ENCODE measurements around the gene RNF166.

DNA sequence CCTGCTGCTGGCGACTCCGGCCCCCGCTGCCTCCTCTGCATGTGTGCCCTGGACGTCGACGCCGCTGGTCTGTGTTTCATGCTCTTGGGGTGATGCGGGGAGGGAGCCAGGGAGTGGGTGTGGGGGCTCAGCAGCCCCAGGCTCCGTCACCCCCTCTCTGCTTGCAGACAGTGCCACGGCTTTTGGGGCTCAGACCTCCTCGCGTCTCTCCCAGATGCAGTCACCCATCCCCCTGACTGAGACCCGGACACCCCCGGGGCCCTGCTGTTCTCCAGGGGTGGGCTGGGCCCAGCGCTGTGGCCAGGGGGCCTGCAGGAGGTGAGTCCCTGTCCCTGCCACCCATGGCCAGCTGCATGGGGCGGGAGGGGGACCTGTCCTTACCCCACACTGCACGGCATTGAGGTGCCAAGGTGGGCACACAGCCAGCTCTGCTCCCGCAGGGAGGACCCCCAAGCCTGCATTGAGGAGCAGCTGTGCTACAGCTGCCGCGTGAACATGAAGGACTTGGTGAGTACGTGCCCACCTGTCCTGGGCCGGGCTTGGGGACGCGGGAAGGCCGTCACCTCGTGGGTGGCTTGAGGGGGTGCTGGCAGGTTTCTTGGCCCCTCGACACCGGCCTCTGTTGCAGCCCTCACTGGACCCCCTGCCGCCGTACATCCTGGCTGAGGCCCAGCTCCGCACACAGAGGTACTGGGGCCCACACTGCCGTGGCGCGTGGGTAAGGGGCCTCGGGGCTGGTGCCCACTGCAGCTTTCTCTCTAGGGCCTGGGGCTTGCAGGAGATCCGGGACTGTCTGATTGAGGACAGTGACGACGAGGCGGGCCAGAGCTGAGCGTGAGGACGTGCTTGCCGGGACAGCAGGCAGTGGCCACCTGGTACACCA is 8.5 kb upstream of the RNF166 start:
- TF ChIP-seq, protein P1, sequence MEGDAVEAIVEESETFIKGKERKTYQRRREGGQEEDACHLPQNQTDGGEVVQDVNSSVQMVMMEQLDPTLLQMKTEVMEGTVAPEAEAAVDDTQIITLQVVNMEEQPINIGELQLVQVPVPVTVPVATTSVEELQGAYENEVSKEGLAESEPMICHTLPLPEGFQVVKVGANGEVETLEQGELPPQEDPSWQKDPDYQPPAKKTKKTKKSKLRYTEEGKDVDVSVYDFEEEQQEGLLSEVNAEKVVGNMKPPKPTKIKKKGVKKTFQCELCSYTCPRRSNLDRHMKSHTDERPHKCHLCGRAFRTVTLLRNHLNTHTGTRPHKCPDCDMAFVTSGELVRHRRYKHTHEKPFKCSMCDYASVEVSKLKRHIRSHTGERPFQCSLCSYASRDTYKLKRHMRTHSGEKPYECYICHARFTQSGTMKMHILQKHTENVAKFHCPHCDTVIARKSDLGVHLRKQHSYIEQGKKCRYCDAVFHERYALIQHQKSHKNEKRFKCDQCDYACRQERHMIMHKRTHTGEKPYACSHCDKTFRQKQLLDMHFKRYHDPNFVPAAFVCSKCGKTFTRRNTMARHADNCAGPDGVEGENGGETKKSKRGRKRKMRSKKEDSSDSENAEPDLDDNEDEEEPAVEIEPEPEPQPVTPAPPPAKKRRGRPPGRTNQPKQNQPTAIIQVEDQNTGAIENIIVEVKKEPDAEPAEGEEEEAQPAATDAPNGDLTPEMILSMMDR (IDR thresholded peaks at IDR 0.05), result no peak
- TF ChIP-seq, protein P2, sequence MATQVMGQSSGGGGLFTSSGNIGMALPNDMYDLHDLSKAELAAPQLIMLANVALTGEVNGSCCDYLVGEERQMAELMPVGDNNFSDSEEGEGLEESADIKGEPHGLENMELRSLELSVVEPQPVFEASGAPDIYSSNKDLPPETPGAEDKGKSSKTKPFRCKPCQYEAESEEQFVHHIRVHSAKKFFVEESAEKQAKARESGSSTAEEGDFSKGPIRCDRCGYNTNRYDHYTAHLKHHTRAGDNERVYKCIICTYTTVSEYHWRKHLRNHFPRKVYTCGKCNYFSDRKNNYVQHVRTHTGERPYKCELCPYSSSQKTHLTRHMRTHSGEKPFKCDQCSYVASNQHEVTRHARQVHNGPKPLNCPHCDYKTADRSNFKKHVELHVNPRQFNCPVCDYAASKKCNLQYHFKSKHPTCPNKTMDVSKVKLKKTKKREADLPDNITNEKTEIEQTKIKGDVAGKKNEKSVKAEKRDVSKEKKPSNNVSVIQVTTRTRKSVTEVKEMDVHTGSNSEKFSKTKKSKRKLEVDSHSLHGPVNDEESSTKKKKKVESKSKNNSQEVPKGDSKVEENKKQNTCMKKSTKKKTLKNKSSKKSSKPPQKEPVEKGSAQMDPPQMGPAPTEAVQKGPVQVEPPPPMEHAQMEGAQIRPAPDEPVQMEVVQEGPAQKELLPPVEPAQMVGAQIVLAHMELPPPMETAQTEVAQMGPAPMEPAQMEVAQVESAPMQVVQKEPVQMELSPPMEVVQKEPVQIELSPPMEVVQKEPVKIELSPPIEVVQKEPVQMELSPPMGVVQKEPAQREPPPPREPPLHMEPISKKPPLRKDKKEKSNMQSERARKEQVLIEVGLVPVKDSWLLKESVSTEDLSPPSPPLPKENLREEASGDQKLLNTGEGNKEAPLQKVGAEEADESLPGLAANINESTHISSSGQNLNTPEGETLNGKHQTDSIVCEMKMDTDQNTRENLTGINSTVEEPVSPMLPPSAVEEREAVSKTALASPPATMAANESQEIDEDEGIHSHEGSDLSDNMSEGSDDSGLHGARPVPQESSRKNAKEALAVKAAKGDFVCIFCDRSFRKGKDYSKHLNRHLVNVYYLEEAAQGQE (IDR thresholded peaks at IDR 0.05; ENCODE audit: insufficient read depth in 1 of 2, low read depth in 2 of 2, low read length in 1 of 2), result no peak
- no peak for TF ChIP-seq SIN3A (IDR thresholded peaks at IDR 0.05; ENCODE audit: borderline replicate concordance, insufficient read depth, low read depth, low read length)
- TF ChIP-seq POLR2AphosphoS5 (IDR thresholded peaks at IDR 0.05; ENCODE audit: low read depth, low read length), result no peak
